Colon (tissue), 2 donors: Measurements from ENCODE around the gene SRSF7.
"Not testable (repeated sequence)": the region's sequence is repeated elsewhere in the genome, so short reads cannot be mapped to it uniquely, and the experiment has no call there.

ENCODE experiments used
- FAIRE-seq: peaks from 2 replicates; lab custom pipeline; 2012; peaks lifted over from hg19 to GRCh38; lab: Jason Lieb, UNC
- donor health status: control.
- donor health status: control.

SRSF7 gene

DNA sequence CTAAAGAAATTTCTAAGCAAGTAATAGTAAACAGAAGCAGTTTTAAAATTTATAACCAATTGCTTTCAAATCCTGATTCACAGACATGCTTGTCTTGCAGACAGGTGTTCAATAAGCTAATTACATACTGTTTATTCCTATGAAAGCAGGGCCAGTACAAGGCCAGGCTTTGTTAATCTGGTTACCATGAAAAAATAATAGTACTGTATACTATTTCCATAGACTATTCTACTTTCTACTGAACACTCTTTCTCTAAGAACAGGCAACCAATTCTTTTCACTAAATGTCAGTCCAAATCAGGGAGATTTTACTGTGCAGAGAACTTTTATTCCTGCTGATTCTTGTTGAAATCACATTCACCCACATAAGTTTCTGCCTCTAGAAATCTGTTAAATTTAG lies 2.9 kb upstream of the SRSF7 start:
- FAIRE-seq: no peak

DNA sequence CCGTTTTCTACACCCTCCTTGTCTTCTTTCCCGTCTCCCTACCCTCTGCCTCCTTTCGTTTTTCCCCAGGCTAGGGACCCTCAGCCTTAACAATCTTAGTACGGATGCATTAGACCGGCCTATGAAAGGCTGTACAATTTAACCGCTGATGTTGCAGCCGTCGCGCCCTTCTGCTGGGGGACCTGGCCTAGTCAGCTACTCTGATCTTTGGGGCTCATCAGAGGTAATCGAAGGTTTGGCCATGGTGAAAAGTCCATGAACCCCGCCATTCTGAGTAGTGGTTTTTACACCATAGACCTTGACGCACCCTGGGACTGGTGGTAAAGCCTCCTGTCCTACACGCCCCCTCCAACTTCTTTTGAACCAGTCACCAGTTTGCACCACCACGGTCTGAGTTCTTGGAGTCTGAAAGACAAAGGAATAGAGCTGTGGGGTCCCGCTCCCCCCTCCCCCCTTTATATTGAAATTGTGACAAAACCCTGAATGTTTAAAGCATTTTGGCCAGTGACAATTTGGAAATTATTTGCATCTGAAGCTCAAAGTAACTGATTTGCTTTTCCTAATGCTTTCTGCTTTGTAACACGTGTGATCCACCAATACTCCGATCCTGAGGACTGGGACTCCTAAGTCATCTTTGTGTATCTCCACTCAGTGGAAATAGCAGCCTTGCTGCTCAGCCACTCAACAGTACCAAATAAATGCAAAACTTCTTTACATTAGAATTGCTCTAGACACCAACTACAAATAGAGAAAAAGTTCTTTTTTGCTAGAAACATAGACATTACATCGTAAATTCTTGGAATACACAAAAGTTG lies 642 bp upstream of the SRSF7 start:
- no peak for FAIRE-seq

- FAIRE-seq: no peak
These were observed 910 bp downstream of the SRSF7 start for GRCh38 chr2:38750011-38750890.

GRCh38 chr2:38748943-38749804 lies 2.0 kb downstream of the SRSF7 start:
- no peak for FAIRE-seq

DNA sequence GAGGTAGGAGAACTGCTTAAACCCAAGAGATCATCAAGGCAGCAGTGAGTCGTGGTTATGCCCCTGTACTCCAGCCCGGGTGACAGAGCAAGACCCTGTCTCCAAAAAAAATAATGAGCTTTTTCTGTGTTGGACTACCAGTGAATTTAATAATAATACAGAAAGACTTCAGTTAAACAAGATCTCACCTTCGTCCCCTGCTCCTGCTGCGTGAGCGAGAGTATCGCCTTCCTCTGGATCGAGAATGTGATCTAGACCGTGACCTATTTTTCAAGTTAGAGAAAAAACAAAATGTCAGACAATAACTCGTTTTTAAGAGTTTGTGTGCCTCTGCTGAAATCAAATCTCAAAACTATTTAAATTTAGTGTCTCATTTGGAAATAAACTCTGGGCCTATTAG lies 2.8 kb downstream of the SRSF7 start:
- FAIRE-seq: no peak

DNA sequence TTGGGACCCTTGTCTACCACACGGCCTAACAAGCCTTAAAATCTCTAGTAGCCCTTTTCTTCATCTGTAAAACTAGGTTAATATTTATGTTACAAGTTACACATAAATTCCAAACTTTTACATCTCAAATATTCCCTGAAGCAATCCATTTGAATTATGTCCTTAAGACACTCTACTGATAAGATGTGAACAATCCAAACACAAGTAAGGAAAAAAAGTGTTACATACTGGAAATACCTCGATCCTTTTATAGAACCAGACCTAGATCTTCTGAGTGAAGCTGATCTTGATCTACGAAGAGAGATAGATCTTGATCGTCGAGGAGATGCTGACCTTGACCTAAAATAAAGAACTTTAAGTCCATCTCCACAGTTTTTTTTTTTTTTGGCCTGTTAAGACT lies 3.3 kb downstream of the SRSF7 start:
- FAIRE-seq: no peak

DNA sequence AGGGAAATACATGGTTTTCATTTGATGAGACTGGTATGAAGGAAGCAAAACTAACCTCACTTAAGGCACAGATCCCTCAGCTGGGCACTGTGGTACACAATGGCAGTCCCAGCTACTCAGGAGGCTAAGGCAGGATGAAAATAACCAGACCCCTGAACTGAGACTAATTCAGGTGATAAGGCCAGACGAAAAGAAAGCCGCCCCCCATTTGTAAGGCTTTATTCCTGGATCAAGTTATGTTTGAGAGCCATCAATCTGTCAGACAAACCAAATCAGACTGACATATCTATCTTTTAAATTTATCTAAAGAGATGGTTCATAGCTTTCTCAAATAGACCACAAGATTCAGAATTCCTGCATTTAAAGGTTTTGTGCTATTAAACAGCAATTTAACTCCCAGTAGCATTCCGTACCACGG lies 4.1 kb downstream of the SRSF7 start:
- no peak for FAIRE-seq

DNA sequence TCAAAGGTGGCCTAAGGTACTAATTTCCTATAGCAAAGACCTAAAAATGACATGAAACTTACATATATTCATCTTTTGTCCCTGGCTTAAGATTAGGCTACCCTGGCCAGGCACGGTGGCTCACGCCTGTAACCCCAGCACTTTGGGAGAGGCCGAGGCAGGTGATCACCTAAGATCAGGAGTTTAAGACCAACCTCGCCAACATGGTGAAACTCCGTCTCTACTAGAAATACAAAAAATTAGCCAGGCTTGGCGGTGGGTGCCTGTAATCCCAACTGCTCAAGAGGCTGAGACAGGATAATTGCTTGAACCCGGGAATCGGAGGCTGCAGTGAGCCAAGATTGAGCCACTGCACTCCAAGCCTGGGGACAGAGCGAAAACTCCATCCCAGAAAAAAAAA lies 5.9 kb downstream of the SRSF7 start:
- no peak for FAIRE-seq

GRCh38 chr2:38744399-38744780 lies 6.8 kb downstream of the SRSF7 start:
- FAIRE-seq: no peak

GRCh38 chr2:38743672-38744398 lies 7.3 kb downstream of the SRSF7 start:
- FAIRE-seq: no peak

DNA sequence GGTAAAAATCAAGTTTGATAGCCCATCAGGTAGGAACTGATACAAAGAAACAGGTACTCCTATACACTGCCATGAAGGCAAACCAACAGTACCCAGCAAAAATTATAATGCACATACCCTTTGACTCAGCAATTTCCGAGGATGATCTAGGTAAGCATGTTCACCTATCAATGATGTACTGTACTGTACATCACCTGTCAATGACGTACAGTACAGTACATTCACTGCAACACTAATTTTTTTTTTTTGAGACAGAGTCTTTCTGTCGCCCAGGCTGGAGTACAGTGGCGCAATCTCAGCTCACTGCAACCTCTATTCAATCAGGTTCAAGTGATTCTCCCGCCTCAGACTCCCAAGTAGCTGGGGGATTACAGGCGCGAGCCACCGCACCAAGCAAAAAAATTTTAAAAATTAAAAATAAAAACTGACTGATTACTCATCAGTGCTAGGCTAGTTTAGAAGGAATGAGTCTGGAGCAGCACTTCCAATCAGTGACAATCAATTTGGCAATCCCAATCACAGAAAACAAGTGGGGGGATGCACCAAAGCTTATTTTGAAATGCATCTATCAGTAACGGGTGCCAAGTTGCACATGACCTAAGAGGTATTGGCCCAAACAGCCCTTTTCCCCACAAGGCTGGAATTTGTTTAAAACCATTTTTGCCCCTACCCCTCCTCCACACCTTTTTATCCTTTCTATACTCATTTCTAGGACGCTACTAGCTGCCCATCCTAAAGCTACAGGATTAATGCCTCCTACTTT lies 8.2 kb downstream of the SRSF7 start:
- no peak for FAIRE-seq

DNA sequence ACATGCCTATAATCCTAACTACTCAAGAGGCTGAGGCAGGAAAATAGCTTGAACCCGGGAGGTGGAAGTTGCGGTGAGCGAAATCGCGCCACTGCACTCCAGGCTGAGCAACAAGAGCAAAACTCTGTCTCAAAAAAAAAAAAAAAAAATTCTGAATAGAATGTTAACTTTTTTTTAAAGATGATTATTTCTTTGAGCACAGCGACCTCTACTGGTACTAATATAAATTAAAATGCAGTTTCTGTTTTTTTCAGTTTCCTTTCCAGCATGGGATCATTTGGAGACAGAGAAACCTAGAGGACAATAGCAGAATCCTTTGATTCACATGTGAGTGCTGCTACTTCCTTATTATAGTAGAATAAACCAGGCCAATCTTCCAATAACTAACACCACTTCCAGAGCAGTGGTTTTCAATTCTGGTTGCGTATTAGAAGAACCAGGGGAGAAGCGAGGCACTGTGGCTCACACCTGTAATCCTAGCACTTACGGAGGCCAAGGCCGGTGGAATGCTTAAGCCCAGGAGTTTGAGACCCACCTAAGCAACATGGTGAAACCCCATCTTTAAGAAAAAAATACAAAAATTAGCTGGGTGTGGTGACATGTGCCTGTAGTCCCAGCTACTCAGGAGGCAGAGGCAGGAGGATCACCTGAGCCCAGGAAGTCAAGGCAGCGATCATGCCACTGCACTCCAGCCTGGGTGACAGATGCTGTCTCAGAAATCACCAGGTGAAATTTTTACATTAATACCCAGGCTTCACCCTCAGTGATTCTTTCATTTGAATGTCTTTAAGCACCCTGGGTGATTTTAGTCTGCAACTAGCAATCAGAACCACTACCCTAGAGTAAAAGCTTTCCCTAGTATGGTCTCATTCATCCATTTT lies 10.1 kb downstream of the SRSF7 start:
- FAIRE-seq: no peak

GRCh38 chr2:38739524-38739923 lies 11.6 kb downstream of the SRSF7 start:
- FAIRE-seq: no peak

DNA sequence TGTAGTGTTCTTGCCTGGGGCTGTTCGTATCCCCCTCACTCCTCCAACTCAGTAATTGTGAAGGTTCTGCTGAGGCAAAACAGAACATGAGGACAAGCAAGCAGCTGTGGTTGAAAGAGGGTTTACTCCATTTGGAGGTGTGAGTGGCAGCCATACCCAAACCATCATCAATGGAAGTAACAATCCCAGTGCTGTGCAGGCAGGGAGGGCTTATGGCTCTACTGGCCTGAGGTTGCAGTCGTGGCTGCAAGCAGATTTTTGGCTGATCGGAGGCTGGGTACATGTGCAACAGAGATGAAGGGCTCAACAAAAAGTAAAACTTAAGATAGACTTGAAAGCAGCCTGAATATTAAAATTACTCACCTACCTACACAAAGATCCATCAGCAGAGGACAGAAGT lies 13.2 kb downstream of the SRSF7 start:
- no peak for FAIRE-seq

DNA sequence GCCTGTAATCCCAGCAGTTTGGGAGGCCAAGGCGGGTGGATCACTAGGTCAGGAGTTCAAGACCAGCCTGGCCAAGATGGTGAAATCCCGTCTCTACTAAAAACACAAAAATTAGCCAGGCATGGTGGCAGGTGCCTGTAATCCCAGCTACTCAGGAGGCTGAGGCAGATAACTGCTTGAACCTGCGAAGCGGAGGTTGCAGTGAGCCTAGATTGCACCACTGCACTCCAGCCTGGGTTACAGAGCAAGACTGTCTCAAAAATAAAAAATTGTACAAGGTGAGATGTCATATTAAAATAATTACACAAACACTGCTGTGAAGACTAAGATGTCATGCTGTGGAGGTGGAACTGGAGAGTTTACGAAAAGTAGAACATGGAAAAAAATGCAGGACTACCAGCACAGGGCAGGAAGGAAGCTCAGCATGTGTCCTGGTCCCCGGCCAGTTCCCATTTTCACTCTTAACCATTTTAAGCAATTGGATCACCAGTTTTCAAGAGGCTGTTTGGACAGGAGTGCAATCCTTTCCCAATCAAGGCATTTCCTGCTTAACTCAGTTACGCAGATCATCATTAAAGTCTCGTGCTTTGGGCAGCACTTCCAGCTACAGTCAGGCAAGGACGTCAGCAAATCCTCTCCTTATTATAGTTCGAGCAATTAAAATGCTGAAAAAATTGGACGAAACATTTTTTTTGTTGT lies 14.0 kb downstream of the SRSF7 start:
- not testable (repeated sequence) for FAIRE-seq

- no peak for FAIRE-seq
These were observed 15.2 kb downstream of the SRSF7 start for GRCh38 chr2:38735999-38736320.

GRCh38 chr2:38734299-38735058 lies 16.7 kb downstream of the SRSF7 start:
- FAIRE-seq: no peak

GRCh38 chr2:38733300-38733971 lies 17.7 kb downstream of the SRSF7 start:
- no peak for FAIRE-seq
